ENCODE data around the gene PLCD3. TPM values are rescaled to one million over a fixed set of nuclear protein-coding genes. Genes with fewer than 3 reads are reported as not detected.

Gene PLCD3
- total and polyA plus RNA-seq, 2 of the 13 experiments (the other 11 are each of a cell fraction or from before 2014, with no cell fraction given), result 11.3 to 39.1 TPM

DNA sequence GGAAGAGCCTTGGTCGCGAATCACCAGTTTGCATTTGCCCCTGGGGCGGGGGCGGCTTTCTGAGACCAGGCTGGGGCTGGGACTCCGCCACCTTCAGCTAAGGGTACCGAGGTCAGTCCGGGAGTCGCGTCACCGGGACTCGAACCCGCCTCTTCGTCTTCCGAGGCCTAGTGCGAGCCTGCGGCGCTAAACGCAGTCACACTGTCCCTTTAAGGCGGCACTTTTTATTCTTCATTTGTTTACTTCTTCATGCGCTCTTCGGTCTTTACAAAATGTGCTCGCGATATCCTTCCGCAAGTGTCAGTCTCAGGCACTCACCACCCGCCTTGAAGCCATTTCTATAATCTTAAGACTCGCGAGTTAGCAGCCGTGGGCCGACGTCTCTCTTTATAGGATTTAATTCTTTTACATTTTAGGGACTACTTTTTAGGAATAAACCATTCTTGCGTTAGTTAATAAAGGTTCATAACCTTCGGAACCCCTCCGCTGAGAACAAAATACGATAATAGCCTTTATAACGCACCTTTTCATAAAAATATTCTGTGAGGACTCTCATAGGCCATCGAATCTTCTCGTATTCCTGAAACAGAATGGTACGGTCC is 15.4 kb upstream of the PLCD3 start (continued):
- TF ChIP-seq RFXAP (CRISPR knock-in tag; IDR thresholded peaks at IDR 0.05; ENCODE audit: borderline replicate concordance) (no peak), HOXD1 (CRISPR knock-in tag; IDR thresholded peaks at IDR 0.05) (0 out of 2 replicates have a peak, but pooled peaks have one; percentile 70), KMT2A (CRISPR knock-in tag; IDR thresholded peaks at IDR 0.05) (peak; percentile 45; the same call in 1 of the 2 replicates), ZNF30 (CRISPR knock-in tag; IDR thresholded peaks at IDR 0.05) (peak; percentile 34; the same call in 1 of the 2 replicates), ASH2L (IDR thresholded peaks at IDR 0.05; ENCODE audit: insufficient read length, low read depth, low read length) (peak; percentile 99), HOXA3 (CRISPR knock-in tag; IDR thresholded peaks at IDR 0.05) (peak; percentile 74; the same call in 1 of the 2 replicates), EEA1 (CRISPR knock-in tag; IDR thresholded peaks at IDR 0.05; ENCODE audit: borderline replicate concordance) (no peak), YEATS2 (CRISPR knock-in tag; IDR thresholded peaks at IDR 0.05; ENCODE audit: borderline replicate concordance) (0 out of 2 replicates have a peak, but pooled peaks have one; percentile 64), DMAP1 (CRISPR knock-in tag; IDR thresholded peaks at IDR 0.05) (peak; percentile 90), JUND (CRISPR knock-in tag; IDR thresholded peaks at IDR 0.05) (no peak), ZNF569 (CRISPR knock-in tag; IDR thresholded peaks at IDR 0.05; ENCODE audit: borderline replicate concordance) (no peak), YY1 (IDR thresholded peaks at IDR 0.05; ENCODE audit: insufficient read depth, insufficient replicate concordance, low read depth, low read length) (peak; percentile 61), DR1 (CRISPR knock-in tag; IDR thresholded peaks at IDR 0.05) (no peak), ZNF331 (CRISPR knock-in tag; IDR thresholded peaks at IDR 0.05) (peak; percentile 61), NR3C1 (CRISPR knock-in tag; IDR thresholded peaks at IDR 0.05) (no peak)
- TF ChIP-seq, protein P1, sequence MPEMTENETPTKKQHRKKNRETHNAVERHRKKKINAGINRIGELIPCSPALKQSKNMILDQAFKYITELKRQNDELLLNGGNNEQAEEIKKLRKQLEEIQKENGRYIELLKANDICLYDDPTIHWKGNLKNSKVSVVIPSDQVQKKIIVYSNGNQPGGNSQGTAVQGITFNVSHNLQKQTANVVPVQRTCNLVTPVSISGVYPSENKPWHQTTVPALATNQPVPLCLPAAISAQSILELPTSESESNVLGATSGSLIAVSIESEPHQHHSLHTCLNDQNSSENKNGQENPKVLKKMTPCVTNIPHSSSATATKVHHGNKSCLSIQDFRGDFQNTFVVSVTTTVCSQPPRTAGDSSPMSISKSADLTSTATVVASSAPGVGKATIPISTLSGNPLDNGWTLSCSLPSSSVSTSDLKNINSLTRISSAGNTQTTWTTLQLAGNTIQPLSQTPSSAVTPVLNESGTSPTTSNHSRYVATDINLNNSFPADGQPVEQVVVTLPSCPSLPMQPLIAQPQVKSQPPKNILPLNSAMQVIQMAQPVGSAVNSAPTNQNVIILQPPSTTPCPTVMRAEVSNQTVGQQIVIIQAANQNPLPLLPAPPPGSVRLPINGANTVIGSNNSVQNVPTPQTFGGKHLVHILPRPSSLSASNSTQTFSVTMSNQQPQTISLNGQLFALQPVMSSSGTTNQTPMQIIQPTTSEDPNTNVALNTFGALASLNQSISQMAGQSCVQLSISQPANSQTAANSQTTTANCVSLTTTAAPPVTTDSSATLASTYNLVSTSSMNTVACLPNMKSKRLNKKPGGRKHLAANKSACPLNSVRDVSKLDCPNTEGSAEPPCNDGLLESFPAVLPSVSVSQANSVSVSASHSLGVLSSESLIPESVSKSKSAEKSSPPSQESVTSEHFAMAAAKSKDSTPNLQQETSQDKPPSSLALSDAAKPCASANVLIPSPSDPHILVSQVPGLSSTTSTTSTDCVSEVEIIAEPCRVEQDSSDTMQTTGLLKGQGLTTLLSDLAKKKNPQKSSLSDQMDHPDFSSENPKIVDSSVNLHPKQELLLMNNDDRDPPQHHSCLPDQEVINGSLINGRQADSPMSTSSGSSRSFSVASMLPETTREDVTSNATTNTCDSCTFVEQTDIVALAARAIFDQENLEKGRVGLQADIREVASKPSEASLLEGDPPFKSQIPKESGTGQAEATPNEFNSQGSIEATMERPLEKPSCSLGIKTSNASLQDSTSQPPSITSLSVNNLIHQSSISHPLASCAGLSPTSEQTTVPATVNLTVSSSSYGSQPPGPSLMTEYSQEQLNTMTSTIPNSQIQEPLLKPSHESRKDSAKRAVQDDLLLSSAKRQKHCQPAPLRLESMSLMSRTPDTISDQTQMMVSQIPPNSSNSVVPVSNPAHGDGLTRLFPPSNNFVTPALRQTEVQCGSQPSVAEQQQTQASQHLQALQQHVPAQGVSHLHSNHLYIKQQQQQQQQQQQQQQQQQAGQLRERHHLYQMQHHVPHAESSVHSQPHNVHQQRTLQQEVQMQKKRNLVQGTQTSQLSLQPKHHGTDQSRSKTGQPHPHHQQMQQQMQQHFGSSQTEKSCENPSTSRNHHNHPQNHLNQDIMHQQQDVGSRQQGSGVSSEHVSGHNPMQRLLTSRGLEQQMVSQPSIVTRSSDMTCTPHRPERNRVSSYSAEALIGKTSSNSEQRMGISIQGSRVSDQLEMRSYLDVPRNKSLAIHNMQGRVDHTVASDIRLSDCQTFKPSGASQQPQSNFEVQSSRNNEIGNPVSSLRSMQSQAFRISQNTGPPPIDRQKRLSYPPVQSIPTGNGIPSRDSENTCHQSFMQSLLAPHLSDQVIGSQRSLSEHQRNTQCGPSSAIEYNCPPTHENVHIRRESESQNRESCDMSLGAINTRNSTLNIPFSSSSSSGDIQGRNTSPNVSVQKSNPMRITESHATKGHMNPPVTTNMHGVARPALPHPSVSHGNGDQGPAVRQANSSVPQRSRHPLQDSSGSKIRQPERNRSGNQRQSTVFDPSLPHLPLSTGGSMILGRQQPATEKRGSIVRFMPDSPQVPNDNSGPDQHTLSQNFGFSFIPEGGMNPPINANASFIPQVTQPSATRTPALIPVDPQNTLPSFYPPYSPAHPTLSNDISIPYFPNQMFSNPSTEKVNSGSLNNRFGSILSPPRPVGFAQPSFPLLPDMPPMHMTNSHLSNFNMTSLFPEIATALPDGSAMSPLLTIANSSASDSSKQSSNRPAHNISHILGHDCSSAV (CRISPR knock-in tag; IDR thresholded peaks at IDR 0.05; ENCODE audit: borderline replicate concordance), result 0 out of 2 replicates have a peak, but pooled peaks have one; percentile 78
- TF ChIP-seq, protein P2, sequence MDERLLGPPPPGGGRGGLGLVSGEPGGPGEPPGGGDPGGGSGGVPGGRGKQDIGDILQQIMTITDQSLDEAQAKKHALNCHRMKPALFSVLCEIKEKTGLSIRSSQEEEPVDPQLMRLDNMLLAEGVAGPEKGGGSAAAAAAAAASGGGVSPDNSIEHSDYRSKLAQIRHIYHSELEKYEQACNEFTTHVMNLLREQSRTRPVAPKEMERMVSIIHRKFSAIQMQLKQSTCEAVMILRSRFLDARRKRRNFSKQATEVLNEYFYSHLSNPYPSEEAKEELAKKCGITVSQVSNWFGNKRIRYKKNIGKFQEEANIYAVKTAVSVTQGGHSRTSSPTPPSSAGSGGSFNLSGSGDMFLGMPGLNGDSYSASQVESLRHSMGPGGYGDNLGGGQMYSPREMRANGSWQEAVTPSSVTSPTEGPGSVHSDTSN (CRISPR knock-in tag; IDR thresholded peaks at IDR 0.05), result no peak
- TF ChIP-seq, protein P3, sequence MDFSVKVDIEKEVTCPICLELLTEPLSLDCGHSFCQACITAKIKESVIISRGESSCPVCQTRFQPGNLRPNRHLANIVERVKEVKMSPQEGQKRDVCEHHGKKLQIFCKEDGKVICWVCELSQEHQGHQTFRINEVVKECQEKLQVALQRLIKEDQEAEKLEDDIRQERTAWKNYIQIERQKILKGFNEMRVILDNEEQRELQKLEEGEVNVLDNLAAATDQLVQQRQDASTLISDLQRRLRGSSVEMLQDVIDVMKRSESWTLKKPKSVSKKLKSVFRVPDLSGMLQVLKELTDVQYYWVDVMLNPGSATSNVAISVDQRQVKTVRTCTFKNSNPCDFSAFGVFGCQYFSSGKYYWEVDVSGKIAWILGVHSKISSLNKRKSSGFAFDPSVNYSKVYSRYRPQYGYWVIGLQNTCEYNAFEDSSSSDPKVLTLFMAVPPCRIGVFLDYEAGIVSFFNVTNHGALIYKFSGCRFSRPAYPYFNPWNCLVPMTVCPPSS (IDR thresholded peaks at IDR 0.05), result no peak
- TF ChIP-seq, protein P4, sequence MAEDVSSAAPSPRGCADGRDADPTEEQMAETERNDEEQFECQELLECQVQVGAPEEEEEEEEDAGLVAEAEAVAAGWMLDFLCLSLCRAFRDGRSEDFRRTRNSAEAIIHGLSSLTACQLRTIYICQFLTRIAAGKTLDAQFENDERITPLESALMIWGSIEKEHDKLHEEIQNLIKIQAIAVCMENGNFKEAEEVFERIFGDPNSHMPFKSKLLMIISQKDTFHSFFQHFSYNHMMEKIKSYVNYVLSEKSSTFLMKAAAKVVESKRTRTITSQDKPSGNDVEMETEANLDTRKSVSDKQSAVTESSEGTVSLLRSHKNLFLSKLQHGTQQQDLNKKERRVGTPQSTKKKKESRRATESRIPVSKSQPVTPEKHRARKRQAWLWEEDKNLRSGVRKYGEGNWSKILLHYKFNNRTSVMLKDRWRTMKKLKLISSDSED (CRISPR knock-in tag; IDR thresholded peaks at IDR 0.05), result no peak
